Stimulated activated CD4-positive, alpha-beta T cell treated with anti-CD3 and anti-CD28 coated beads, TNF-alpha, amount 100 ng/mL, for 4 hours (primary cell): ENCODE measurements around the gene NABP1.

Source experiments
- DNase-seq, 3 experiments: peaks; one replicate each; pipeline ENCODE4 v3.0.0-alpha.2; 2020; ENCODE audit warnings: low read depth in 3 of 3

NABP1 gene

GRCh38 chr2:191707542-191707941 is 29.6 kb downstream of the NABP1 start:
- DNase-seq = no peak

GRCh38 chr2:191710411-191710900 is 32.5 kb downstream of the NABP1 start:
- DNase-seq = no peak

- DNase-seq = no peak
These were observed 33.7 kb downstream of the NABP1 start for GRCh38 chr2:191711621-191712020.

- DNase-seq = no peak
These were observed 35.9 kb downstream of the NABP1 start for GRCh38 chr2:191713837-191714236.

GRCh38 chr2:191714925-191715324 is 37.0 kb downstream of the NABP1 start:
- DNase-seq = no peak

- DNase-seq = no peak
These were observed 37.5 kb downstream of the NABP1 start for GRCh38 chr2:191715471-191715870.

GRCh38 chr2:191719261-191719660 is 41.3 kb downstream of the NABP1 start:
- no peak for DNase-seq

GRCh38 chr2:191719938-191720337 is 42.0 kb downstream of the NABP1 start:
- DNase-seq = no peak

- no peak for DNase-seq
These were observed 43.4 kb downstream of the NABP1 start for GRCh38 chr2:191721331-191721730.

GRCh38 chr2:191724015-191724414 is 46.1 kb downstream of the NABP1 start:
- no peak for DNase-seq

- no peak for DNase-seq
These were observed 51.1 kb downstream of the NABP1 start for GRCh38 chr2:191728750-191729624.

- DNase-seq = no peak
These were observed 52.3 kb downstream of the NABP1 start for GRCh38 chr2:191730263-191730662.
